A549 (cell line): ENCODE results near the gene YIPF3.

Experiments
- MAFK ChIP-seq: fragments of 450-650 bp; IDR thresholded peaks from 2 replicates; pipeline ENCODE4 v1.6.1; 2014; ENCODE audit not compliant: partially characterized antibody
- POLR2A ChIP-seq: IDR thresholded peaks from 2 replicates; pipeline ENCODE4 v1.6.1; 2012; ENCODE audit warnings: mild to moderate bottlenecking, low read length
- TF ChIP-seq, protein P1 (sequence below): fragments of 200-600 bp; sonication (generic); IDR thresholded peaks from 2 replicates; pipeline ENCODE4 v1.6.1; 2016; ENCODE audit warnings: antibody characterized with exemption, mild to moderate bottlenecking, moderate library complexity
- TF ChIP-seq, protein P2 (sequence below): fragments of >200 bp; sonication (Bioruptor Twin); formaldehyde crosslinking; IDR thresholded peaks from 3 replicates; pipeline ENCODE4 v1.5.1; 2016

DNA sequence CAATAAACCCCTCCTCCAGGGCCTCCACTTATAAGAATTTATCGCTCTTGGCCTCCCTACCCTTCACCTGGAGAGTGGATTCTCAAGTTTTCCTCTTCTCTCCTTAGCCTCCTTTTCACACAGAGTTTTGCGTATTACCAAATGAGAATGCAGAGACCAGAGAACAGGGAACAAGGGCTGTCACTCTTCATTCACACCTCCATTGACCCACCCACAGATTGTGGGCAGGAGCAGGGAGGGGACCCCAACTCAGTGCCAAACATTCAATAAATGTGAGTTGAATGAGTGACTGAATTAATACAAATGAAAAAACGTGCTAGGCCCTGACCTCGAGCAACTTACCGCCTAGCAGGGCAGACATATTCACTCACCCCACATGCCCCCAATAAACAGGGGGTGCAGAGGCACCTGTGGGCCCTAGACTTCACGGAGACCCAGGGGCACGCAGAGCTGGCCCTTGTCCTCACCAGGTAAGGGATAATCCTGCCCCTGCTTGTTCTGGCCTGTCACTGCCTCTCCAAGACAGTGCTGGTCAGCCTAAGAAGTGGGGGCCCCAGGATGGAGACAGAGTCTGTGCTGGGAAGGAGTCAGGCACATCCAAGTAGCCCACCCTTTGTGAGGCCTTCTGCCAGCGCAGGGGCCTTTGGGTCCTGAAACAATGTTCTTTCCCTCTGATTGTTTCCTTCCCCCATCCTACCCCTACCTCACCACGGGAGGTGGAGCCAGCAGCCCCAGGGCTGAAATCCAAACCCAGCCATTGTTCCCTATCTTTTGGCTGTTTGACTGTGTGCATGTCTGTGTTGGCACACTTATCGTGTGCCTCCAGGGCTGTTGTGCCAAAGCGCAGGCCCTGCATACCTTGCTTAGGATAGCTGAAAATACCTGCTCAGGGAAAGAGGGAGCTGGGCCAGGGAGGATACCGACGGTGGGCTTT is 47.7 kb downstream of the YIPF3 start:
- TF ChIP-seq, protein P1, sequence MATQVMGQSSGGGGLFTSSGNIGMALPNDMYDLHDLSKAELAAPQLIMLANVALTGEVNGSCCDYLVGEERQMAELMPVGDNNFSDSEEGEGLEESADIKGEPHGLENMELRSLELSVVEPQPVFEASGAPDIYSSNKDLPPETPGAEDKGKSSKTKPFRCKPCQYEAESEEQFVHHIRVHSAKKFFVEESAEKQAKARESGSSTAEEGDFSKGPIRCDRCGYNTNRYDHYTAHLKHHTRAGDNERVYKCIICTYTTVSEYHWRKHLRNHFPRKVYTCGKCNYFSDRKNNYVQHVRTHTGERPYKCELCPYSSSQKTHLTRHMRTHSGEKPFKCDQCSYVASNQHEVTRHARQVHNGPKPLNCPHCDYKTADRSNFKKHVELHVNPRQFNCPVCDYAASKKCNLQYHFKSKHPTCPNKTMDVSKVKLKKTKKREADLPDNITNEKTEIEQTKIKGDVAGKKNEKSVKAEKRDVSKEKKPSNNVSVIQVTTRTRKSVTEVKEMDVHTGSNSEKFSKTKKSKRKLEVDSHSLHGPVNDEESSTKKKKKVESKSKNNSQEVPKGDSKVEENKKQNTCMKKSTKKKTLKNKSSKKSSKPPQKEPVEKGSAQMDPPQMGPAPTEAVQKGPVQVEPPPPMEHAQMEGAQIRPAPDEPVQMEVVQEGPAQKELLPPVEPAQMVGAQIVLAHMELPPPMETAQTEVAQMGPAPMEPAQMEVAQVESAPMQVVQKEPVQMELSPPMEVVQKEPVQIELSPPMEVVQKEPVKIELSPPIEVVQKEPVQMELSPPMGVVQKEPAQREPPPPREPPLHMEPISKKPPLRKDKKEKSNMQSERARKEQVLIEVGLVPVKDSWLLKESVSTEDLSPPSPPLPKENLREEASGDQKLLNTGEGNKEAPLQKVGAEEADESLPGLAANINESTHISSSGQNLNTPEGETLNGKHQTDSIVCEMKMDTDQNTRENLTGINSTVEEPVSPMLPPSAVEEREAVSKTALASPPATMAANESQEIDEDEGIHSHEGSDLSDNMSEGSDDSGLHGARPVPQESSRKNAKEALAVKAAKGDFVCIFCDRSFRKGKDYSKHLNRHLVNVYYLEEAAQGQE, result no peak
- TF ChIP-seq, protein P2, sequence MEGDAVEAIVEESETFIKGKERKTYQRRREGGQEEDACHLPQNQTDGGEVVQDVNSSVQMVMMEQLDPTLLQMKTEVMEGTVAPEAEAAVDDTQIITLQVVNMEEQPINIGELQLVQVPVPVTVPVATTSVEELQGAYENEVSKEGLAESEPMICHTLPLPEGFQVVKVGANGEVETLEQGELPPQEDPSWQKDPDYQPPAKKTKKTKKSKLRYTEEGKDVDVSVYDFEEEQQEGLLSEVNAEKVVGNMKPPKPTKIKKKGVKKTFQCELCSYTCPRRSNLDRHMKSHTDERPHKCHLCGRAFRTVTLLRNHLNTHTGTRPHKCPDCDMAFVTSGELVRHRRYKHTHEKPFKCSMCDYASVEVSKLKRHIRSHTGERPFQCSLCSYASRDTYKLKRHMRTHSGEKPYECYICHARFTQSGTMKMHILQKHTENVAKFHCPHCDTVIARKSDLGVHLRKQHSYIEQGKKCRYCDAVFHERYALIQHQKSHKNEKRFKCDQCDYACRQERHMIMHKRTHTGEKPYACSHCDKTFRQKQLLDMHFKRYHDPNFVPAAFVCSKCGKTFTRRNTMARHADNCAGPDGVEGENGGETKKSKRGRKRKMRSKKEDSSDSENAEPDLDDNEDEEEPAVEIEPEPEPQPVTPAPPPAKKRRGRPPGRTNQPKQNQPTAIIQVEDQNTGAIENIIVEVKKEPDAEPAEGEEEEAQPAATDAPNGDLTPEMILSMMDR, result no peak
- TF ChIP-seq POLR2A, result no peak
- no peak for TF ChIP-seq MAFK
